BE2C (cell line): Measurements from ENCODE around the gene RNF113B.

Experiments used
- DNase-seq: peaks from one replicate; pipeline ENCODE4 v3.0.0-alpha.2; 2020
- H3K27me3 ChIP-seq: fragments of 250-450 bp; sonication (Bioruptor Pico); 2 replicates; pipeline ENCODE4 v1.5.1; 2020; ENCODE audit warnings: mild to moderate bottlenecking
- H3K36me3 ChIP-seq: fragments of 250-450 bp; sonication (Bioruptor Pico); 2 replicates; pipeline ENCODE4 v1.5.1; 2020; ENCODE audit warnings: mild to moderate bottlenecking
- H3K4me1 ChIP-seq: fragments of 250-450 bp; sonication (Bioruptor Pico); 2 replicates; pipeline ENCODE4 v1.5.1; 2020
- H3K4me3 ChIP-seq: 2 replicates; pipeline ENCODE4 v1.5.1; 2011; ENCODE audit warnings: low read depth, low read length
- H3K9me3 ChIP-seq: fragments of 250-450 bp; sonication (Bioruptor Pico); 2 replicates; pipeline ENCODE4 v1.5.1; 2020
- TF ChIP-seq, protein P1 (sequence below): IDR thresholded peaks from 2 replicates; pipeline ENCODE4 v1.5.1; 2012; ENCODE audit warnings: mild to moderate bottlenecking, low read depth, low read length

RNF113B gene

DNA sequence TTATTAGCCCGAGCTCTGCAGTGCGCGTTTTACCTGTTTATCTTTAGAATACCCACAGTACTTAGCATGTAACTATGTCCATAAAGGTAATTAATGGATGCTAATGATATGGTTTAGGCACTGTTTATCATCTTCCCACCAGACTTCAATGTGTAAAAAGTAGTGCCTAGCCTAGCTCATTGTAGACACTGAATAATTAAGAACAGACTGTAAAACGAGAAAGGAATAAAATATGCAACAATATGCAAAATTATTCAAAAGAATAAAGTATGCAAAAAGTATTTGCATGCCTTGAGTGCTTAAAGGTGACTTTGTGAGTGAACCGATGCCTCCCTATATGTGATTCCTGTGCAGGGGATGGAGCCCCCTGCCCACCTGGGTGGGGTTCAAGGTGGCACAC lies 35.7 kb upstream of the RNF113B start:
- H3K4me3 ChIP-seq: no peak overlapping the region
- H3K4me1 ChIP-seq: peaks cover 25% of the 10 kb centered on the region
- no peak for DNase-seq
- no peaks in the 10 kb centered on the region for H3K9me3 ChIP-seq
- TF ChIP-seq, protein P1, sequence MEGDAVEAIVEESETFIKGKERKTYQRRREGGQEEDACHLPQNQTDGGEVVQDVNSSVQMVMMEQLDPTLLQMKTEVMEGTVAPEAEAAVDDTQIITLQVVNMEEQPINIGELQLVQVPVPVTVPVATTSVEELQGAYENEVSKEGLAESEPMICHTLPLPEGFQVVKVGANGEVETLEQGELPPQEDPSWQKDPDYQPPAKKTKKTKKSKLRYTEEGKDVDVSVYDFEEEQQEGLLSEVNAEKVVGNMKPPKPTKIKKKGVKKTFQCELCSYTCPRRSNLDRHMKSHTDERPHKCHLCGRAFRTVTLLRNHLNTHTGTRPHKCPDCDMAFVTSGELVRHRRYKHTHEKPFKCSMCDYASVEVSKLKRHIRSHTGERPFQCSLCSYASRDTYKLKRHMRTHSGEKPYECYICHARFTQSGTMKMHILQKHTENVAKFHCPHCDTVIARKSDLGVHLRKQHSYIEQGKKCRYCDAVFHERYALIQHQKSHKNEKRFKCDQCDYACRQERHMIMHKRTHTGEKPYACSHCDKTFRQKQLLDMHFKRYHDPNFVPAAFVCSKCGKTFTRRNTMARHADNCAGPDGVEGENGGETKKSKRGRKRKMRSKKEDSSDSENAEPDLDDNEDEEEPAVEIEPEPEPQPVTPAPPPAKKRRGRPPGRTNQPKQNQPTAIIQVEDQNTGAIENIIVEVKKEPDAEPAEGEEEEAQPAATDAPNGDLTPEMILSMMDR: no peak
- H3K27me3 ChIP-seq: no peaks in the 10 kb centered on the region
- peaks cover 13% of the 10 kb centered on the region for H3K36me3 ChIP-seq

DNA sequence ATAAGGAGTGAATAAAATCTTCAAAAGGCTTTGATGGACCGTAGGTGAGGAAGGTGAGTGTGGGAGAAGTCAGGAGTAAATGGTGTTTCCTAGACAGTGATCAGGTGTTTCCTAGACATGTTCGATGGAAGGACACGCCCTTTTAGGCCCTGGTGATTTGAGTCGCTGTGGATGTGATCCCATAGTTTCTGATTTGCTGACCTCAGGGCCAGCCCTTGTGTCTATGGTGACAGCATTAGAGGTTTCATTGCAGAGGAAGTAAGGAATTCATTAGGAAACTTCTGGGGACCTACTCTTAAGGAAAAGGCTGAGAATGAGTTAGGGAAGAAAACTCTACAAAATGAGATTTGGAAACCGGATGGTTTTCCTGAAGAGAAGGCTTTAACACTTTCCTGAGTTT lies 31.5 kb upstream of the RNF113B start:
- no peak overlapping the region for H3K4me3 ChIP-seq
- H3K4me1 ChIP-seq: peaks cover 3% of the 10 kb centered on the region
- no peaks in the 10 kb centered on the region; the same call in 1 of the 2 replicates for H3K36me3 ChIP-seq
- H3K9me3 ChIP-seq: no peaks in the 10 kb centered on the region
- H3K27me3 ChIP-seq: no peaks in the 10 kb centered on the region
- TF ChIP-seq, protein P1: no peak
- DNase-seq: no peak

- TF ChIP-seq, protein P1: no peak
- DNase-seq: no peak
- H3K27me3 ChIP-seq: no peaks in the 10 kb centered on the region
- no peaks in the 10 kb centered on the region for H3K9me3 ChIP-seq
- H3K4me3 ChIP-seq: no peak overlapping the region
- H3K36me3 ChIP-seq: no peaks in the 10 kb centered on the region; the same call in 1 of the 2 replicates
- peaks cover 3% of the 10 kb centered on the region; the same call in 1 of the 2 replicates for H3K4me1 ChIP-seq
These were observed 30.3 kb upstream of the RNF113B start for GRCh38 chr13:98207416-98207815.

GRCh38 chr13:98206946-98207345 lies 29.9 kb upstream of the RNF113B start:
- TF ChIP-seq, protein P1: no peak
- Histone ChIP-seq H3K4me1 (peaks cover 7% of the 10 kb centered on the region), H3K27me3 (no peaks in the 10 kb centered on the region), H3K4me3 (no peak overlapping the region), H3K36me3 (no peaks in the 10 kb centered on the region; the same call in 1 of the 2 replicates), H3K9me3 (no peaks in the 10 kb centered on the region)
- DNase-seq: no peak

GRCh38 chr13:98204546-98204945 lies 27.5 kb upstream of the RNF113B start:
- TF ChIP-seq, protein P1: no peak
- Histone ChIP-seq H3K4me3 (no peak overlapping the region), H3K27me3 (no peaks in the 10 kb centered on the region), H3K4me1 (peaks cover 12% of the 10 kb centered on the region), H3K9me3 (no peaks in the 10 kb centered on the region), H3K36me3 (no peaks in the 10 kb centered on the region; the same call in 1 of the 2 replicates)
- DNase-seq: no peak

DNA sequence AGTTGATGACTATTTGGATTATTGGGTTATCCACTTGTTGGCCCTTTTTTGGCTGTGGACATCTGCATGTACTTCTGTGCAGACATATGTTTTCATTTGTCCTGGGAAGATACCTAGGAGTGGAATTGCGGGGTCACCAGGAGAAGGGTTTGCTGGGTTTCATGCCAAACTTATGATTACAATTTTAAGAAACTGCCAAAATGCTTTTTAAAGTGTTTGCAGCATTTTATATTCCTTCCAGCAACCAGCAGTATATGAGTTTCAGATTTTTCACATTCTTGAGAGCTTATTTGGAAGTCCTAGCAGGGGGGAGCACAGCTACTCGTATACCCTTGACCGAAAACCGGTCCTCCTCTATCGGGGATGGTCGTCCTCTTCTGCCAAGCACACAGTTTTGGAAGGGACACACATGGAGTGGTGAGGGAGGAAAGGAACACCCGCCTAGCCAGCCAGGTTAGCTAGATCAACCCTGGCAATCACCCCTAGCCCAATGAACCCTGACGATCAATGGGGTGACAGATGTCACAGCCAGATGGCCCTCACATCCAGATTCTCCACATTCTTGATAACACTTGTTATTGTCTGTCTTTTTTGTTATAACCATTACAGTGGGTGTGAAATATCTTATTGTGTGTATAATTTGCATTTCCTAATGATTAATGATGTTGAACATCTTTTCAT lies 26.7 kb upstream of the RNF113B start:
- Histone ChIP-seq H3K27me3 (no peaks in the 10 kb centered on the region), H3K9me3 (no peaks in the 10 kb centered on the region), H3K36me3 (no peaks in the 10 kb centered on the region; the same call in 1 of the 2 replicates), H3K4me1 (peaks cover 12% of the 10 kb centered on the region), H3K4me3 (no peak overlapping the region)
- DNase-seq: no peak
- TF ChIP-seq, protein P1: no peak
